Subcutaneous abdominal adipose tissue (tissue), 5 donors: Measurements from ENCODE around the gene FOXA1.
A peak's percentile ranks its signal among the peaks of the same experiment; 100 is the strongest.

Experiments
- H3K27ac ChIP-seq: one replicate; pipeline ENCODE4 v1.7.0; 2013; ENCODE audit warnings: low read depth, mild to moderate bottlenecking, inconsistent platforms, low read length, moderate library complexity
- H3K27me3 ChIP-seq, 5 donors: one replicate each; pipeline ENCODE4 v1.7.0; 2013; ENCODE audit warnings: low read length in 5 of 5, inconsistent platforms in 1 of 5; ENCODE audit not compliant: control insufficient read depth in 5 of 5, insufficient read depth in 4 of 5
- H3K36me3 ChIP-seq, 5 donors: one replicate each; pipeline ENCODE4 v1.7.0; 2013; ENCODE audit warnings: low read length in 5 of 5; ENCODE audit not compliant: control insufficient read depth in 5 of 5, insufficient read depth in 5 of 5
- H3K4me1 ChIP-seq, 5 donors: one replicate each; pipeline ENCODE4 v1.7.0; 2013; ENCODE audit warnings: low read length in 5 of 5, mild to moderate bottlenecking in 3 of 5, moderate library complexity in 1 of 5; ENCODE audit not compliant: control insufficient read depth in 5 of 5, insufficient read depth in 5 of 5
- H3K4me3 ChIP-seq, 5 donors: one replicate each; pipeline ENCODE4 v1.7.0; 2013; ENCODE audit warnings: low read length in 5 of 5, low read depth in 1 of 5
- H3K9ac ChIP-seq, 5 donors: one replicate each; pipeline ENCODE4 v1.7.0; 2013; ENCODE audit warnings: low read length in 5 of 5, mild to moderate bottlenecking in 4 of 5, moderate library complexity in 3 of 5
- H3K9me3 ChIP-seq, 5 donors: one replicate each; pipeline ENCODE4 v1.7.0; 2013; ENCODE audit warnings: low read length in 5 of 5; ENCODE audit not compliant: control insufficient read depth in 5 of 5
- donor health status: healthy.
- donor health status: healthy.
- donor health status: healthy.
- donor health status: healthy.
- donor health status: healthy.

Gene FOXA1

DNA sequence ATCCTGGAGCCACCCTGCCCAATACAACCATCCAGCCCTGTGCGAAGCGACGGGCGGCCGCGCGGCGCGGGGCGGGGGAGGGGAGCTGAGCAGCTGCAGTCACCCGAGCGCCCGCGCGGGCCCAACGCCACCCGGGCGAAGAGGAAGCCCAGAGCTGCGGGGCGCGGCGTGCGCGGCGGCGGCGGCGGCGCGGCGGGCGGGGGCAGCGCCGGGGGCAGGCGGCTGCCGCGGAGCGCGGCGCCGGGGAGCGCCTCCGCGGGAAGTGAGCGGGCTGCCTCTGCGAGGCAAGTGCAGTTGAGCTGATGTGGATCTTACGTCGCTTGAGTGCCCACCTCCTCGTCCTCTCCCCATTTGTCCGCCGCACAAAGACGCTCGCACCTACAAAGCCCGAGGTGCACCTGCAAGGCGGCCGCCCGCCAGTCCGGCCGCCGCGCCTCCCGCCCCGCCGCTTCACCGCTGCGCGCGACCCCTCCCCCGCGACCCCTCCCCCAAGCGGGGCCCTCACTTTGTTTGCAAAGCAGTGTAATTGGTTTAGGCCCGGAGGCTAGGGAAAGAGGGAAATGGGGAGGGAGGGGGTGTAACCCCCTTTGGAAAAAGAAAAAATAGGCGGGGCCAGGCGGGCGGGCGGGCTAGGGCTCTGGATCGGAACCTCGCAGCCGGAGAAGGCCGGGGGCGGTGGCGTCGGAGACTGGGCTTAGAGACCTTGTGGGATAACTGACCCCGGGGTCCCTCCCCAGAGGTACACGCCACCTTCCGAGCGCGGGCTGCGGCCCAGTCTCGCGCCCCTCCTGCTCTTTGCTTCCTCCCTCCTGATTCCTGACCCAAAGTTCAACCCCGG lies at the start of gene FOXA1, which contains the start of gene TTC6:
Gene FOXA1, minus strand, starts transcription at position 279 of the 838 bp plus-strand sequence. Its CDS starts 277 bp downstream, at position 2.
Gene TTC6, plus strand, starts transcription at position 659 of the 838 bp plus-strand sequence. CDS start 26,436 bp downstream, outside the sequence.
- H3K9me3 ChIP-seq = no peaks in the 10 kb centered on the region
- H3K4me1 ChIP-seq = peaks cover 2 to 55% (median 47%) of the 10 kb centered on the region in 5 donors
- H3K9ac ChIP-seq = peak within 1 kb of the TSS in 1 of 5 donors; percentile 56
- peak within 1 kb of the TSS; percentile 41 to 62 (median 59) for H3K4me3 ChIP-seq
- no peak within 1 kb of the TSS for H3K27ac ChIP-seq
- peaks cover 60 to 84% (median 77%) of the 10 kb centered on the region in 5 donors for H3K27me3 ChIP-seq
- no peaks in the 10 kb centered on the region for H3K36me3 ChIP-seq

DNA sequence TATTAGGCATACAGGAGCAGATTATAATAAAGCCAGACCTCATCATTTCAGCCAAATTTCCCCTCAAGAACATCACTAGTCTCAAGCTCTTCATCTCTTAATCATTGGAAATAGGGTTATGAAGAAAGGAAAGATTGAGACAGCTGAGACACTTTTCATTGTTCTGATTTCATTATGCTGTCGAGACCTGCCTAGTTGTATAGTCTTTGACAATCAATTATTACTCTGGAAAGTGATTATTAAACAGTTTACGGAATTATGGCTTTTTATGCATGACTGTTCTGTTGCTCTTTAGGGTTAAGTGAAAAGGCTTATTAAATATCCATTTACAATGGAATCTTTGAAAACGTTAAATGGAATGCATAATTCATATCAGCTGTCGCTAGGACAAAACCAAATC lies 48.7 kb upstream of the FOXA1 start:
- no peak overlapping the region for H3K9ac ChIP-seq

DNA sequence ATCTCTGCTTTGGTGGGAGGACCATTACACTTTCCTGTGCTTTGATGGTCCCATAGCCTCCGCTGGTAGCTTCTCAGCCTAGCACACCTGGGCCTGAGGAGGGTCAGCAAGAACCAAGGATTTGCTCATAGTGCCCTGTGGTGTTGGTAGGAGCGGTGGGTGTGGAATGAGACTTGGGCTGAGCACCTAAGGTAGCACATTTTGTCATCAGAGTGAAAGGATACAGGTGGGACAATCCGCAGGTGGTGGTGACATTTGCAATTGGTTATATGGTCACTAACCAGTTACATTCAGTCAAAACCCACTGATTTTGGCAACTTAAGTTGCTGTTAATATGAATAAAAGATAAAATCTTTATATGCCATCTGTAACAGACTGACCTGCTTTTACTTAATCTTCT lies 47.1 kb upstream of the FOXA1 start:
- H3K36me3 ChIP-seq = no peaks in the 10 kb centered on the region
- H3K9ac ChIP-seq = no peak overlapping the region
- H3K9me3 ChIP-seq = no peaks in the 10 kb centered on the region
- no peaks in the 10 kb centered on the region for H3K4me1 ChIP-seq
- H3K4me3 ChIP-seq = no peak overlapping the region
- no peak overlapping the region for H3K27ac ChIP-seq
- no peaks in the 10 kb centered on the region for H3K27me3 ChIP-seq

More for the DNA sequence above, 48.7 kb upstream of the FOXA1 start:
- Histone ChIP-seq H3K36me3 (no peaks in the 10 kb centered on the region), H3K4me3 (no peak overlapping the region), H3K27ac (no peak overlapping the region), H3K27me3 (no peaks in the 10 kb centered on the region), H3K9me3 (no peaks in the 10 kb centered on the region), H3K4me1 (no peaks in the 10 kb centered on the region)

- H3K27ac ChIP-seq = no peak overlapping the region
- H3K9ac ChIP-seq = no peak overlapping the region
- no peaks in the 10 kb centered on the region for H3K27me3 ChIP-seq
- H3K4me1 ChIP-seq = no peaks in the 10 kb centered on the region
- no peak overlapping the region for H3K4me3 ChIP-seq
- no peaks in the 10 kb centered on the region for H3K9me3 ChIP-seq
- H3K36me3 ChIP-seq = no peaks in the 10 kb centered on the region
Measured at GRCh38 chr14:37641117-37641516, 46.1 kb upstream of the FOXA1 start.

- Histone ChIP-seq H3K9ac (no peak overlapping the region), H3K9me3 (no peaks in the 10 kb centered on the region), H3K27ac (no peak overlapping the region), H3K4me1 (no peaks in the 10 kb centered on the region), H3K27me3 (peaks cover 0 to 2% (median 0%) of the 10 kb centered on the region in 5 donors), H3K36me3 (no peaks in the 10 kb centered on the region), H3K4me3 (no peak overlapping the region)
Measured at GRCh38 chr14:37638599-37638998, 43.5 kb upstream of the FOXA1 start.

- Histone ChIP-seq H3K9ac (no peak overlapping the region), H3K9me3 (peaks cover 0 to under 1% (median 0%) of the 10 kb centered on the region in 5 donors), H3K36me3 (no peaks in the 10 kb centered on the region), H3K4me1 (no peaks in the 10 kb centered on the region), H3K4me3 (no peak overlapping the region), H3K27ac (no peak overlapping the region), H3K27me3 (peaks cover 0 to 6% (median 0%) of the 10 kb centered on the region in 5 donors)
Measured at GRCh38 chr14:37637341-37637740, 42.3 kb upstream of the FOXA1 start.

DNA sequence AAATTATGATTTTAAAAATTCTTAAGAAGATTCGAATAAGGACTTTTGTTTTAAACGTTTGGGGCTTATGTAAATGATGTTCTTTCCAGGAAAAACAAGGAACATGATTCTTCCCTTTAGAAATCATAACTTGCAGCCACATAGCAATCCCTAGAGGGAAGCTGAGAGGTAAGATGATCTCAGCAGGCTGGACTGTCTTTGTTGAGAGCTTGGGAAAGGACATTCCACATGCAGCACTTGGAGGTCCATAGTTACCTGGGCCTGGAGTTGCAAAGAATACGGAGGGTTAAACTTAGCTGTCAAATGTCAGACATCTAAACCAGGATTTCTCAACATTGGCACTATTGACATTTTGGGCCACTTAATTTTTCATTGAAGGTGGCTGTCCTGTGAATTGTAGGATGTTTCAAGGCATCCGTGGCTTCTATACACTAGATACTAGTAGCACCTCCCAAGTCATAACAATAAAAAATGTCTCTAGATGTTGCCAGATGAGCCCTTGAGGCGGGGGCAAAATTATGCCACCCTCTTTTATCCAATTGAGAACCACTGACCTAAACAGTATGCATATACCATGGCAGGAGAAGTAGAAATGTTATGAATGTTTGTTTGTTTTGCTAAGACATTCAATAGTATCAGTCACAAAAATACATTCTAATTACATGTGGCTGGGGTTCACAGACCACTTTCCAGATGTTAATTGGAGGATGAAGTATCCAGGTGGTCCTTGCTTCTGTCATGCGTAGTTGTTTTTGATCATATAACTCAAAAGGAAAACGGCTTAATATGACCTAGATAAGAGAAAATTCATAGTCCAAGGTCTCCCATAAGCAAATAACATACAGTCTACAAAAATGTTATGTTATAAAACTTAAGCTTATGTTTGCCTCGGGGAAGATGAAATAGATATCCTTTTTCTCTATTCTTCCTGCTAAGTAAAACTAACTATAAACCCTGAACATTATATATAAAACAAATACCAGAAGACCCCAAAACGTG lies 30.8 kb upstream of the FOXA1 start:
- Histone ChIP-seq H3K4me3 (no peak overlapping the region), H3K9me3 (peaks cover 0 to 5% (median 2%) of the 10 kb centered on the region in 5 donors)

GRCh38 chr14:37623971-37624370 lies 28.9 kb upstream of the FOXA1 start:
- peaks cover 0 to 3% (median 0%) of the 10 kb centered on the region in 5 donors for H3K9me3 ChIP-seq
- H3K4me1 ChIP-seq = peaks cover 0 to 9% (median 8%) of the 10 kb centered on the region in 5 donors
- H3K36me3 ChIP-seq = no peaks in the 10 kb centered on the region
- no peak overlapping the region for H3K27ac ChIP-seq
- no peak overlapping the region for H3K4me3 ChIP-seq
- peaks cover 11 to 28% (median 15%) of the 10 kb centered on the region in 5 donors for H3K27me3 ChIP-seq
- no peak overlapping the region for H3K9ac ChIP-seq

More for the DNA sequence above, 30.8 kb upstream of the FOXA1 start:
- no peak overlapping the region for H3K27ac ChIP-seq
- H3K36me3 ChIP-seq = no peaks in the 10 kb centered on the region
- H3K27me3 ChIP-seq = peaks cover 9 to 28% (median 15%) of the 10 kb centered on the region in 5 donors
- H3K4me1 ChIP-seq = peaks cover 0 to 9% (median 8%) of the 10 kb centered on the region in 5 donors
- H3K9ac ChIP-seq = no peak overlapping the region

GRCh38 chr14:37623426-37623951 lies 28.4 kb upstream of the FOXA1 start:
- H3K4me3 ChIP-seq = no peak overlapping the region
- peaks cover 0 to 3% (median 0%) of the 10 kb centered on the region in 5 donors for H3K9me3 ChIP-seq
- H3K9ac ChIP-seq = no peak overlapping the region
- H3K27ac ChIP-seq = no peak overlapping the region
- H3K27me3 ChIP-seq = peaks cover 11 to 28% (median 15%) of the 10 kb centered on the region in 5 donors
- H3K4me1 ChIP-seq = peaks cover 0 to 9% (median 8%) of the 10 kb centered on the region in 5 donors
- H3K36me3 ChIP-seq = no peaks in the 10 kb centered on the region
